Measurements from ENCODE around the gene CRACR2B. TPM values are rescaled to one million over a fixed set of nuclear protein-coding genes. Genes with fewer than 3 reads are reported as not detected.

Gene CRACR2B
- total and polyA plus RNA-seq, 10 of the 15 experiments (the other 5 are each of a cell fraction or from before 2014, with no cell fraction given), result 0.10 to 33.7 (median 12.7) TPM

DNA sequence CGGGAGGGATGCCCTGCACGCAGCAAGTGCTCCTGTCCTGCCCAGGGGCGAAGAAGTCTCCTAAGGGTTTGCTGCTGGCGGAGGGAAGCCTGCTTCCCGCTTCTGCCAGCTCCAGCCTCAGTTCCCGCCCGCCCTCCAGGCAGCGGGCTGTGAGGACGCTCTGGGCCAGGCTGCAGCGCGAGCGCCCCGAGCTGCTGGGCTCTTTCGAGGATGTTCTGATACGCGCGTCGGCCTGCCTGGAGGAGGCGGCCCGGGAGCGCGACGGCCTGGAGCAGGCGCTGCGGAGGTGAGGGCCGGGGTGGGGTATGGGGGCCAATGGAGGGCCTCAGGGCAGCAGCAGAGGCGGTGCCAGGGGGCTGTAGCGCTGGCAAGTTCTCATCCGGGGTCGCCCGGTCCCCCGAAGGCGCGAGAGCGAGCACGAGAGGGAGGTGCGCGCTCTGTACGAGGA lies 2.2 kb downstream of the CRACR2B start:
- POLR2A ChIA-PET, result interaction anchor here (3.7 to 5.2 kb wide), 2 partner anchors 11 to 12 kb away, joined by 21 to 33 read pairs; partner anchors contain the start of genes PNPLA2, POLR2L and TSPAN4
- H3K4me2 ChIP-seq (ENCODE audit: control insufficient read depth, insufficient read depth), result peak overlapping the region; percentile 93
- peak overlapping the region; percentile 30; the same call in 1 of the 2 replicates for H2AFZ ChIP-seq (ENCODE audit: control insufficient read depth, low read depth, low read length)
- no peak overlapping the region for H3K27ac ChIP-seq (ENCODE audit: control insufficient read depth, insufficient read depth)
- TF ChIP-seq SIN3A (IDR thresholded peaks at IDR 0.05; ENCODE audit: low read depth, low read length), result no peak
- TF ChIP-seq CHD1 (IDR thresholded peaks at IDR 0.05; ENCODE audit: low read depth, low read length), result no peak
- TF ChIP-seq, protein P1, sequence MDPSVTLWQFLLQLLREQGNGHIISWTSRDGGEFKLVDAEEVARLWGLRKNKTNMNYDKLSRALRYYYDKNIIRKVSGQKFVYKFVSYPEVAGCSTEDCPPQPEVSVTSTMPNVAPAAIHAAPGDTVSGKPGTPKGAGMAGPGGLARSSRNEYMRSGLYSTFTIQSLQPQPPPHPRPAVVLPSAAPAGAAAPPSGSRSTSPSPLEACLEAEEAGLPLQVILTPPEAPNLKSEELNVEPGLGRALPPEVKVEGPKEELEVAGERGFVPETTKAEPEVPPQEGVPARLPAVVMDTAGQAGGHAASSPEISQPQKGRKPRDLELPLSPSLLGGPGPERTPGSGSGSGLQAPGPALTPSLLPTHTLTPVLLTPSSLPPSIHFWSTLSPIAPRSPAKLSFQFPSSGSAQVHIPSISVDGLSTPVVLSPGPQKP (IDR thresholded peaks at IDR 0.05; ENCODE audit: low read depth, low read length), result no peak
- TF ChIP-seq YY1 (IDR thresholded peaks at IDR 0.05; ENCODE audit: low read depth, low read length), result no peak
- no peak for TF ChIP-seq RB1 (IDR thresholded peaks at IDR 0.05; ENCODE audit: borderline replicate concordance)
- no peak for TF ChIP-seq TCF7 (IDR thresholded peaks at IDR 0.05; ENCODE audit: borderline replicate concordance)
- TF ChIP-seq KLF5 (IDR thresholded peaks at IDR 0.05; ENCODE audit: partially characterized antibody), result no peak
- TF ChIP-seq, protein P2, sequence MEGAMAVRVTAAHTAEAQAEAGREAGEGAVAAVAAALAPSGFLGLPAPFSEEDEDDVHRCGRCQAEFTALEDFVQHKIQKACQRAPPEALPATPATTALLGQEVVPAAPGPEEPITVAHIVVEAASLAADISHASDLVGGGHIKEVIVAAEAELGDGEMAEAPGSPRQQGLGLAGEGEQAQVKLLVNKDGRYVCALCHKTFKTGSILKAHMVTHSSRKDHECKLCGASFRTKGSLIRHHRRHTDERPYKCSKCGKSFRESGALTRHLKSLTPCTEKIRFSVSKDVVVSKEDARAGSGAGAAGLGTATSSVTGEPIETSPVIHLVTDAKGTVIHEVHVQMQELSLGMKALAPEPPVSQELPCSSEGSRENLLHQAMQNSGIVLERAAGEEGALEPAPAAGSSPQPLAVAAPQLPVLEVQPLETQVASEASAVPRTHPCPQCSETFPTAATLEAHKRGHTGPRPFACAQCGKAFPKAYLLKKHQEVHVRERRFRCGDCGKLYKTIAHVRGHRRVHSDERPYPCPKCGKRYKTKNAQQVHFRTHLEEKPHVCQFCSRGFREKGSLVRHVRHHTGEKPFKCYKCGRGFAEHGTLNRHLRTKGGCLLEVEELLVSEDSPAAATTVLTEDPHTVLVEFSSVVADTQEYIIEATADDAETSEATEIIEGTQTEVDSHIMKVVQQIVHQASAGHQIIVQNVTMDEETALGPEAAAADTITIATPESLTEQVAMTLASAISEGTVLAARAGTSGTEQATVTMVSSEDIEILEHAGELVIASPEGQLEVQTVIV (IDR thresholded peaks at IDR 0.05; ENCODE audit: borderline replicate concordance, partially characterized antibody), result no peak
- TF ChIP-seq ATF7 (IDR thresholded peaks at IDR 0.05; ENCODE audit: low read depth), result no peak
- TF ChIP-seq CEBPB (IDR thresholded peaks at IDR 0.05; ENCODE audit: borderline replicate concordance in 1 of 2, low read depth in 2 of 2, low read length in 2 of 2), result no peak
- TF ChIP-seq, protein P3, sequence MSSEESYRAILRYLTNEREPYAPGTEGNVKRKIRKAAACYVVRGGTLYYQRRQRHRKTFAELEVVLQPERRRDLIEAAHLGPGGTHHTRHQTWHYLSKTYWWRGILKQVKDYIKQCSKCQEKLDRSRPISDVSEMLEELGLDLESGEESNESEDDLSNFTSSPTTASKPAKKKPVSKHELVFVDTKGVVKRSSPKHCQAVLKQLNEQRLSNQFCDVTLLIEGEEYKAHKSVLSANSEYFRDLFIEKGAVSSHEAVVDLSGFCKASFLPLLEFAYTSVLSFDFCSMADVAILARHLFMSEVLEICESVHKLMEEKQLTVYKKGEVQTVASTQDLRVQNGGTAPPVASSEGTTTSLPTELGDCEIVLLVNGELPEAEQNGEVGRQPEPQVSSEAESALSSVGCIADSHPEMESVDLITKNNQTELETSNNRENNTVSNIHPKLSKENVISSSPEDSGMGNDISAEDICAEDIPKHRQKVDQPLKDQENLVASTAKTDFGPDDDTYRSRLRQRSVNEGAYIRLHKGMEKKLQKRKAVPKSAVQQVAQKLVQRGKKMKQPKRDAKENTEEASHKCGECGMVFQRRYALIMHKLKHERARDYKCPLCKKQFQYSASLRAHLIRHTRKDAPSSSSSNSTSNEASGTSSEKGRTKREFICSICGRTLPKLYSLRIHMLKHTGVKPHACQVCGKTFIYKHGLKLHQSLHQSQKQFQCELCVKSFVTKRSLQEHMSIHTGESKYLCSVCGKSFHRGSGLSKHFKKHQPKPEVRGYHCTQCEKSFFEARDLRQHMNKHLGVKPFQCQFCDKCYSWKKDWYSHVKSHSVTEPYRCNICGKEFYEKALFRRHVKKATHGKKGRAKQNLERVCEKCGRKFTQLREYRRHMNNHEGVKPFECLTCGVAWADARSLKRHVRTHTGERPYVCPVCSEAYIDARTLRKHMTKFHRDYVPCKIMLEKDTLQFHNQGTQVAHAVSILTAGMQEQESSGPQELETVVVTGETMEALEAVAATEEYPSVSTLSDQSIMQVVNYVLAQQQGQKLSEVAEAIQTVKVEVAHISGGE (CRISPR knock-in tag; IDR thresholded peaks at IDR 0.05), result no peak
- peak; percentile 59; the same call in 1 of the 2 replicates for TF ChIP-seq HDGF (IDR thresholded peaks at IDR 0.05)
- TF ChIP-seq SUZ12 (IDR thresholded peaks at IDR 0.05; ENCODE audit: unreplicated experiment), result peak; percentile 62
- CTCF ChIA-PET, result interaction anchor here (1.0 kb wide), 1 partner anchor 19 kb away, joined by 3 read pairs; no protein-coding TSS in a partner anchor
- H3K4me3 ChIP-seq, result peak overlapping the region; percentile 49; the same call in 1 of the 2 replicates
- intact Hi-C loops (cut with micrococcal nuclease; ENCODE audit: unreplicated experiment), result no loop called here
- DNase-seq (ENCODE audit: low read depth, low spot score) (no peak), ATAC-seq (peak; percentile 7), FAIRE-seq (no peak)
- no peaks in the 10 kb centered on the region; a peak in 2 of 4 replicates for H3K36me3 ChIP-seq (ENCODE audit: control insufficient read depth in 2 of 2, insufficient read depth in 2 of 2, low read length in 1 of 2)
- no TSS peak for BruUV-seq (replicated peaks)
- no peaks in the 10 kb centered on the region for H4K20me1 ChIP-seq (ENCODE audit: control insufficient read depth, insufficient read depth)
- WGBS (ENCODE audit: insufficient coverage, insufficient replicate concordance, low lambda C conversion rate, missing lambda C conversion rate), result 14% methylated on average over 11 of the region's 39 CpGs
- peaks cover 42% of the 10 kb centered on the region for H3K4me1 ChIP-seq (ENCODE audit: control insufficient read depth, insufficient read depth, low read length)
- no peak overlapping the region for H3K9ac ChIP-seq (ENCODE audit: control insufficient read depth, insufficient read depth, low read length)
- SMC1A ChIA-PET (ENCODE audit: uncharacterized antibody, unreplicated experiment), result no interaction called here
- no peaks in the 10 kb centered on the region for H3K9me3 ChIP-seq (replicated peaks; ENCODE audit: control insufficient read depth, insufficient read depth, low read length)
- no peaks in the 10 kb centered on the region; a peak in 3 of 4 replicates for H3K27me3 ChIP-seq (replicated peaks in 1 of 2; ENCODE audit: control insufficient read depth in 2 of 2, insufficient read depth in 2 of 2, low read length in 1 of 2)
- H3K79me2 ChIP-seq (ENCODE audit: control insufficient read depth, insufficient read depth, low read length), result no peaks in the 10 kb centered on the region
- in situ Hi-C loops (cut with MboI), result no loop called here
- RAD21 ChIA-PET (ENCODE audit: unreplicated experiment), result no interaction called here
